Fibroblast of the aortic adventitia (primary cell): Measurements from ENCODE around the gene GPR31. TPM values are rescaled to one million over a fixed set of nuclear protein-coding genes. Genes with fewer than 3 reads are reported as not detected.

Source experiments
- DNase-seq: peaks from one replicate; pipeline ENCODE4 v3.0.0-alpha.2; 2010; ENCODE audit warnings: low read depth
- H3K4me3 ChIP-seq: 2 replicates; pipeline ENCODE4 v1.5.1; 2011; ENCODE audit warnings: low read depth, mild to moderate bottlenecking, control low read depth, low read length, moderate library complexity
- CTCF ChIP-seq: IDR thresholded peaks from 2 replicates; pipeline ENCODE4 v1.5.1; 2011; ENCODE audit warnings: mild to moderate bottlenecking, low read length, control low read depth, inconsistent platforms; ENCODE audit not compliant: insufficient read depth
- total RNA-seq: library from RNA; depleted of rRNA; stranded (reverse); fragments of >200 nt; gene quantifications from 2 replicates; pipeline ENCODE4 v1.2.3, GENCODE V29; 2012; ENCODE audit warnings: low replicate concordance

The GPR31 gene
- total RNA-seq, 1 donor, result not detected

GRCh38 chr6:167151648-167152047 is 6.1 kb downstream of the GPR31 start:
- no peak for DNase-seq
- no peak overlapping the region for H3K4me3 ChIP-seq
- TF ChIP-seq CTCF, result no peak

- no peak for TF ChIP-seq CTCF
Measured at GRCh38 chr6:167150941-167151549, 6.7 kb downstream of the GPR31 start.

GRCh38 chr6:167148997-167149396 is 8.8 kb downstream of the GPR31 start:
- H3K4me3 ChIP-seq, result no peak overlapping the region
- no peak for DNase-seq
- TF ChIP-seq CTCF, result no peak

More at GRCh38 chr6:167150941-167151549, 6.7 kb downstream of the GPR31 start:
- DNase-seq, result no peak
- H3K4me3 ChIP-seq, result no peak overlapping the region

- TF ChIP-seq CTCF, result no peak
- H3K4me3 ChIP-seq, result no peak overlapping the region
- no peak for DNase-seq
Measured at GRCh38 chr6:167148021-167148420, 9.8 kb downstream of the GPR31 start.

- no peak for TF ChIP-seq CTCF
- no peak for DNase-seq
- no peak overlapping the region for H3K4me3 ChIP-seq
Measured at GRCh38 chr6:167146977-167147376, 10.8 kb downstream of the GPR31 start.

- TF ChIP-seq CTCF, result no peak
- peak; percentile 2 for DNase-seq
- H3K4me3 ChIP-seq, result no peak overlapping the region
Measured at GRCh38 chr6:167146135-167146534, 11.6 kb downstream of the GPR31 start.

GRCh38 chr6:167145461-167145860 is 12.3 kb downstream of the GPR31 start:
- no peak for TF ChIP-seq CTCF
- DNase-seq, result no peak
- H3K4me3 ChIP-seq, result no peak overlapping the region
